SK-N-SH treated with all-trans-retinoic acid at 6 μM for 48 hours (cell line): Measurements from ENCODE around the gene RPL23.

Experiments
- ATAC-seq: fragments of 200-7000 bp; cut with Tn5 transposase; 3 replicates; pipeline ENCODE4 v1.9.1; 2020; ENCODE audit warnings: mild to moderate bottlenecking, moderate library complexity
- ARNTL ChIP-seq: fragments of 450-650 bp; formaldehyde crosslinking; IDR thresholded peaks from 2 replicates; pipeline ENCODE4 v1.5.0; 2020; ENCODE audit warnings: low read depth, mild to moderate bottlenecking, moderate library complexity, borderline replicate concordance
- BACH2 ChIP-seq: fragments of 250-450 bp; sonication (Bioruptor Pico); IDR thresholded peaks from 2 replicates; pipeline ENCODE4 v1.9.0; 2021; ENCODE audit warnings: mild to moderate bottlenecking, borderline replicate concordance
- CSDC2 ChIP-seq: fragments of 250-450 bp; sonication (Bioruptor Pico); IDR thresholded peaks from 2 replicates; pipeline ENCODE4 v1.5.0; 2020; ENCODE audit warnings: mild to moderate bottlenecking, moderate library complexity
- ESRRG ChIP-seq: fragments of 250-450 bp; sonication (Bioruptor Pico); IDR thresholded peaks from 2 replicates; pipeline ENCODE4 v1.6.1; 2021; ENCODE audit warnings: mild to moderate bottlenecking
- GLIS3 ChIP-seq: fragments of 250-450 bp; sonication (Bioruptor Pico); IDR thresholded peaks from 2 replicates; pipeline ENCODE4 v1.5.0; 2020; ENCODE audit warnings: mild to moderate bottlenecking, moderate library complexity
- ISL1 ChIP-seq: fragments of 250-450 bp; sonication (Bioruptor Pico); IDR thresholded peaks from 2 replicates; pipeline ENCODE4 v2.1.2; 2022; ENCODE audit warnings: mild to moderate bottlenecking, moderate library complexity
- OSR1 ChIP-seq: fragments of 250-450 bp; sonication (Bioruptor Pico); IDR thresholded peaks from 2 replicates; pipeline ENCODE4 v1.8.0; 2022; ENCODE audit warnings: moderate library complexity, mild to moderate bottlenecking, inconsistent platforms
- PPARA ChIP-seq: fragments of 250-450 bp; sonication (Bioruptor Pico); IDR thresholded peaks from 2 replicates; pipeline ENCODE4 v1.5.0; 2020; ENCODE audit warnings: mild to moderate bottlenecking, borderline replicate concordance
- RARB ChIP-seq: fragments of 250-450 bp; sonication (Bioruptor Pico); IDR thresholded peaks from 2 replicates; pipeline ENCODE4 v1.8.0; 2021; ENCODE audit warnings: mild to moderate bottlenecking, moderate library complexity
- TOX ChIP-seq: fragments of 250-450 bp; sonication (Bioruptor Pico); IDR thresholded peaks from 2 replicates; pipeline ENCODE4 v1.8.0; 2021; ENCODE audit warnings: mild to moderate bottlenecking, moderate library complexity, borderline replicate concordance
- ZC3H10 ChIP-seq: fragments of 250-450 bp; sonication (Bioruptor Pico); IDR thresholded peaks from 2 replicates; pipeline ENCODE4 v1.5.1; 2021; ENCODE audit warnings: mild to moderate bottlenecking, moderate library complexity
- ZFP3 ChIP-seq: fragments of 250-450 bp; sonication (Bioruptor Pico); IDR thresholded peaks from 2 replicates; pipeline ENCODE4 v1.5.0; 2020; ENCODE audit warnings: mild to moderate bottlenecking, moderate library complexity
- ZFP30 ChIP-seq: fragments of 450-650 bp; formaldehyde crosslinking; IDR thresholded peaks from 2 replicates; pipeline ENCODE4 v1.5.0; 2022; ENCODE audit warnings: mild to moderate bottlenecking, moderate library complexity
- ZNF565 ChIP-seq: fragments of 450-650 bp; formaldehyde crosslinking; conservative IDR thresholded peaks from 2 replicates; pipeline ENCODE4 v1.5.0; 2020; ENCODE audit warnings: low read depth, mild to moderate bottlenecking, moderate library complexity
- ZNF70 ChIP-seq: fragments of 450-650 bp; formaldehyde crosslinking; IDR thresholded peaks from 2 replicates; pipeline ENCODE4 v1.5.0; 2020; ENCODE audit warnings: mild to moderate bottlenecking, moderate library complexity
- ZNF8 ChIP-seq: fragments of 450-650 bp; formaldehyde crosslinking; IDR thresholded peaks from 2 replicates; pipeline ENCODE4 v1.5.0; 2020; ENCODE audit warnings: mild to moderate bottlenecking, moderate library complexity
- TF ChIP-seq, protein P1 (sequence below): fragments of 250-450 bp; sonication (Bioruptor Pico); IDR thresholded peaks from 2 replicates; pipeline ENCODE4 v1.8.0; 2020; ENCODE audit warnings: mild to moderate bottlenecking, moderate library complexity, borderline replicate concordance
- TF ChIP-seq, protein P2 (sequence below): fragments of 250-450 bp; sonication (Bioruptor Pico); IDR thresholded peaks from 2 replicates; pipeline ENCODE4 v1.5.1; 2021; ENCODE audit warnings: mild to moderate bottlenecking, moderate library complexity
- TF ChIP-seq, protein P3 (sequence below): fragments of 250-450 bp; sonication (Bioruptor Pico); IDR thresholded peaks from 2 replicates; pipeline ENCODE4 v1.5.0; 2020; ENCODE audit warnings: mild to moderate bottlenecking, moderate library complexity

The RPL23 gene

DNA sequence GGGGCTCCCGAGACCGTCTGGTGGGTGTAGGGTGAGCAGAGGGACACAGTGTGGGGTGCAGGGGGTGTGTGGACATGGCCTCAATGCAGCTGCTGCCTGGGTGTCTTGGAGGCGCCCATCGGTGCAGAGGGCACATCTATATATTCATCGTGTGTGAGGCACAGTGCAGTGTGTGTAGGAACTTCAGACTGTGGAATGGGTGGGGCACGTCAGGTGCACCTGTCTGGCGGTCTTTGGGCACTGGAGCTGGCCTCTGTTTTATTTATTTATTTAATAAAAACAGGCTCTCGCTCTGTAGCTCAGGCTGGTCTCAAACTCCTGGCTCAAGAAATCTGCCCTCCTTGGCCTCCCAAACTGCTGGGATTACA, 33.1 kb upstream of the RPL23 start:
- no peak for ATAC-seq
- TF ChIP-seq RARB (CRISPR knock-in tag) = no peak
- TF ChIP-seq CSDC2 (CRISPR knock-in tag) = no peak
- TF ChIP-seq, protein P1, sequence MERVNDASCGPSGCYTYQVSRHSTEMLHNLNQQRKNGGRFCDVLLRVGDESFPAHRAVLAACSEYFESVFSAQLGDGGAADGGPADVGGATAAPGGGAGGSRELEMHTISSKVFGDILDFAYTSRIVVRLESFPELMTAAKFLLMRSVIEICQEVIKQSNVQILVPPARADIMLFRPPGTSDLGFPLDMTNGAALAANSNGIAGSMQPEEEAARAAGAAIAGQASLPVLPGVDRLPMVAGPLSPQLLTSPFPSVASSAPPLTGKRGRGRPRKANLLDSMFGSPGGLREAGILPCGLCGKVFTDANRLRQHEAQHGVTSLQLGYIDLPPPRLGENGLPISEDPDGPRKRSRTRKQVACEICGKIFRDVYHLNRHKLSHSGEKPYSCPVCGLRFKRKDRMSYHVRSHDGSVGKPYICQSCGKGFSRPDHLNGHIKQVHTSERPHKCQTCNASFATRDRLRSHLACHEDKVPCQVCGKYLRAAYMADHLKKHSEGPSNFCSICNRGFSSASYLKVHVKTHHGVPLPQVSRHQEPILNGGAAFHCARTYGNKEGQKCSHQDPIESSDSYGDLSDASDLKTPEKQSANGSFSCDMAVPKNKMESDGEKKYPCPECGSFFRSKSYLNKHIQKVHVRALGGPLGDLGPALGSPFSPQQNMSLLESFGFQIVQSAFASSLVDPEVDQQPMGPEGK = no peak
- TF ChIP-seq, protein P2, sequence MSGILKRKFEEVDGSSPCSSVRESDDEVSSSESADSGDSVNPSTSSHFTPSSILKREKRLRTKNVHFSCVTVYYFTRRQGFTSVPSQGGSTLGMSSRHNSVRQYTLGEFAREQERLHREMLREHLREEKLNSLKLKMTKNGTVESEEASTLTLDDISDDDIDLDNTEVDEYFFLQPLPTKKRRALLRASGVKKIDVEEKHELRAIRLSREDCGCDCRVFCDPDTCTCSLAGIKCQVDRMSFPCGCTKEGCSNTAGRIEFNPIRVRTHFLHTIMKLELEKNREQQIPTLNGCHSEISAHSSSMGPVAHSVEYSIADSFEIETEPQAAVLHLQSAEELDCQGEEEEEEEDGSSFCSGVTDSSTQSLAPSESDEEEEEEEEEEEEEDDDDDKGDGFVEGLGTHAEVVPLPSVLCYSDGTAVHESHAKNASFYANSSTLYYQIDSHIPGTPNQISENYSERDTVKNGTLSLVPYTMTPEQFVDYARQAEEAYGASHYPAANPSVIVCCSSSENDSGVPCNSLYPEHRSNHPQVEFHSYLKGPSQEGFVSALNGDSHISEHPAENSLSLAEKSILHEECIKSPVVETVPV (CRISPR knock-in tag) = no peak
- TF ChIP-seq ARNTL (CRISPR knock-in tag) = no peak
- no peak for TF ChIP-seq ZFP3
- TF ChIP-seq OSR1 = no peak
- no peak for TF ChIP-seq ZC3H10 (CRISPR knock-in tag)

DNA sequence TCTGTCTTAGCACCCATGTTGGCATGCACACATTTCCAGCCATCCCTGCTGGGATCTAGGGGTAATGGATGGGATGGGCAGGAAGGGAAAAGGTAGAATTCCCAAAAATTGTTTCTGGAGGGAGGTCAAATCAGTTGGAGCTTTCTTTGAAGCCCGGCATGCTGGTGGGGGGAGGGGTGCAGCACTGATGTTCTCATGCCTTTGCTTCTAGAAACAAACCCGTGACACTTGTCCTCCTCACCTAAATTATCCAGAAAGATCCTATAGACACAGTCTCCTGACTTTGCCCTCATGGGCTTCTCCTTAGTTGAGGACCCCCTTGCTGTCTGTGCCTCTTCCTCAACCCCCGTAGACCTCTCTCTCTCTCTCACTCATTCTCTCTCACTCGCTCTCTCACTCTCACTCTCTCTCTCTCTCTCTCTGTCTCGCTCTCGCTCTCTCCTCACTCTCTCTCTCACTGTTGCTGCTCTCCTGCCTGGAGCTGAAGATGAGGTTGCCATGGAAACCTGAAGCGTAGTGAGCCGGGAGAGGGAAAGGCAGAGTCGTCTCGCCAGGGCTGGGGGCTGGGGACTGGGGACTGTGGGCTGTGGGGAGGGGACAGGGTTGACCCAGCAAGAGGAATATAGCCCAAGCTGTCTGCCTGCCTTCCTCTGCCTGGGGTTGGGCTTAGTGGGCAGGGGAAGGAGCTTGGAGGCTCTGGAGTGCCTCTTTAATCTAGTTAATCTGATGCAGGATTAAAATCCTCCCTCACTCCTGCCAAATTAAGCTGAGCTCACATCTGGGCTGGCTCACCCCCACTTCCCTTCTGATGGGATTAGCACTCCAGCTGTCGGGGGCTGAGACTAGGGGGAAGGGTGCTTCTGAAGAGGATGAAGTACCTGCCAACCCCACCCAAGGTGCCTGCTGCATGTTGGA, 32.5 kb upstream of the RPL23 start:
- no peak for TF ChIP-seq TOX (CRISPR knock-in tag)
- TF ChIP-seq, protein P3, sequence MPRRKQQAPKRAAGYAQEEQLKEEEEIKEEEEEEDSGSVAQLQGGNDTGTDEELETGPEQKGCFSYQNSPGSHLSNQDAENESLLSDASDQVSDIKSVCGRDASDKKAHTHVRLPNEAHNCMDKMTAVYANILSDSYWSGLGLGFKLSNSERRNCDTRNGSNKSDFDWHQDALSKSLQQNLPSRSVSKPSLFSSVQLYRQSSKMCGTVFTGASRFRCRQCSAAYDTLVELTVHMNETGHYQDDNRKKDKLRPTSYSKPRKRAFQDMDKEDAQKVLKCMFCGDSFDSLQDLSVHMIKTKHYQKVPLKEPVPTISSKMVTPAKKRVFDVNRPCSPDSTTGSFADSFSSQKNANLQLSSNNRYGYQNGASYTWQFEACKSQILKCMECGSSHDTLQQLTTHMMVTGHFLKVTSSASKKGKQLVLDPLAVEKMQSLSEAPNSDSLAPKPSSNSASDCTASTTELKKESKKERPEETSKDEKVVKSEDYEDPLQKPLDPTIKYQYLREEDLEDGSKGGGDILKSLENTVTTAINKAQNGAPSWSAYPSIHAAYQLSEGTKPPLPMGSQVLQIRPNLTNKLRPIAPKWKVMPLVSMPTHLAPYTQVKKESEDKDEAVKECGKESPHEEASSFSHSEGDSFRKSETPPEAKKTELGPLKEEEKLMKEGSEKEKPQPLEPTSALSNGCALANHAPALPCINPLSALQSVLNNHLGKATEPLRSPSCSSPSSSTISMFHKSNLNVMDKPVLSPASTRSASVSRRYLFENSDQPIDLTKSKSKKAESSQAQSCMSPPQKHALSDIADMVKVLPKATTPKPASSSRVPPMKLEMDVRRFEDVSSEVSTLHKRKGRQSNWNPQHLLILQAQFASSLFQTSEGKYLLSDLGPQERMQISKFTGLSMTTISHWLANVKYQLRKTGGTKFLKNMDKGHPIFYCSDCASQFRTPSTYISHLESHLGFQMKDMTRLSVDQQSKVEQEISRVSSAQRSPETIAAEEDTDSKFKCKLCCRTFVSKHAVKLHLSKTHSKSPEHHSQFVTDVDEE (CRISPR knock-in tag) = no peak
- TF ChIP-seq BACH2 (CRISPR knock-in tag) = no peak
- TF ChIP-seq ESRRG (CRISPR knock-in tag) = no peak
- no peak for TF ChIP-seq ZC3H10 (CRISPR knock-in tag)
- no peak for TF ChIP-seq ISL1 (CRISPR knock-in tag)
- no peak for TF ChIP-seq GLIS3
- no peak for TF ChIP-seq ZFP30 (CRISPR knock-in tag)
- TF ChIP-seq CSDC2 (CRISPR knock-in tag) = no peak
- no peak for ATAC-seq

DNA sequence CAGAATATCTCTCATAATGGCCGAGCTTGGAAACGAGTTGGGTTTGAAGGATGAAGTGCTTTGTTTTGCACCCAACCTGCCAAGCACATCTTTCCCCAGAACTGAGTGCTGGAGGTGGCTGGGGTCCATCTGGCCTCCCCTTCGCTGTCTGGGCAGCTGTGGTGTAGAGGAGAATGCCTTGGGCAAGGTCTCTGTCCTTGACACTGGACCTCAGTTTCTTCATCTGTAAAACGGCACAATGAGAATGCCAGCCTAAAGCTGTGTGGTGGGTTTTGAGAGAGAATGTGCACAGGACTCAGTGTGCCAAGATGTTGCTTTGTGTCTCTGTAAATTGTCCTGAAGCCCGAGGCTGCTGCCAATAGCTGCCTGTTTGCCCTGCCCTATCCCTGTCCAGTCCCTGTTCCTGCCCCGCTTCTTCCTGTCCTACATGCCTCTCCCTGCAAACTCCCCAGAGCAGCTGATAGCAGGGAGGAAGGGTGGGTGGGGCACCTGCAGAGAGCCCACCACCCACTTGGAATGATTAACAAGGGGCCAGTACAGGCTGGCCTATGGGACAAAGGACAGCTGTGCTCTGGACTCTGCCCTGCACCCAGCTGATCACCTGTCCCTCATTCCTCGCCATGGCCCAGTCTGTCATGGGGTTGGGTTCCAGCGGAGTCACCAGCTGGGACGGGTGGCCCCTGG, 31.7 kb upstream of the RPL23 start:
- TF ChIP-seq ZFP3 (no peak), CSDC2 (CRISPR knock-in tag) (no peak)
- ATAC-seq = no peak

DNA sequence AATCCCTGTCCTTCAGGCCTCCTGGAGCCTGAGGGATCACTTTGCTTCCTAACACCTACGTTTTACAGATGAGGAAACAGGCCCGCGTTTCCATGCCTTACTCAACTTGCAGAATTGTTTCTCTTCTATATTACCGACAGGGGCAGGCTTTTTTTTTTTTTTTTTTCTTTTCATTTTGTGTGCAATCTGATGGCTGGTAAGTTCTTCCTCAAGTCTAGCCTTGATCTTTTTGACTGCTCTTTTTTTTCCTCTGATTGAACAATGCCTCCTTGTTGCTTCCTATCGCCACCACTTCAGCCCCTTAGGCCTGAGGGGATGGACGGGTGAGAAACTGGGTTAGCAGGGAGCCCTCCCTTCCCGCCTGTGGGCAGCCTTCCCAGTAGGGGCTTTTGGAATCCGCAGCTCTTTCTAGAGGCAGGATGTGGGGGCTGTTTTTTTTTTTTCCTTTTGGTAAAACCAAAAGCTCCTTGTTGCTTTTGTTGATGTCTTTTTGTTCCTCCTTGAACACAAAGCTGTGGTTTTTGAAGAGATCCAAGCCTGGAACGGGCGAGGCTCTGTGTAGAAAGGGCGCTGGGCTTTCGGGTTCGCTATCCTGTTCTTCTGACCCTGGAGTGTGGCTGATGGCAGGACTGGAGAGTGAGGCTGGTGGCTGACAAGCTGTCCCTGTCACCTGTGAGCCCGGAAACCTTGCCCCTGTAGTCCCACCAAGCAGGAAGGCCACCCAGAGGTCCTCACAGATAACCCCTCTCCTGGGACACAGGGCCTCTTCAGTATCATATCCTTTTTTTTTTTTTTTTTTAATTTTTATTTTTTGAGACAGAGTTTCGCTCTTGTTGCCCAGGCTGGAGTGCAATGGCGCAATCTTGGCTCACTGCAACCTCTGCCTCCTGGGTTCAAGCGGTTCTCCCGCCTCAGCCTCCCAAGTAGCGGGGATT, 30.3 kb upstream of the RPL23 start:
- no peak for TF ChIP-seq ARNTL (CRISPR knock-in tag)
- no peak for TF ChIP-seq ZC3H10 (CRISPR knock-in tag)
- TF ChIP-seq CSDC2 (CRISPR knock-in tag) = no peak
- no peak for TF ChIP-seq ZNF70 (CRISPR knock-in tag)
- no peak for TF ChIP-seq TOX (CRISPR knock-in tag)
- TF ChIP-seq ISL1 (CRISPR knock-in tag) = no peak
- TF ChIP-seq ZNF565 (CRISPR knock-in tag) = no peak
- no peak for TF ChIP-seq BACH2 (CRISPR knock-in tag)
- TF ChIP-seq, protein P1 = no peak
- no peak for TF ChIP-seq ZFP30 (CRISPR knock-in tag)
- TF ChIP-seq GLIS3 = no peak
- TF ChIP-seq PPARA (CRISPR knock-in tag) = no peak
- no peak for TF ChIP-seq RARB (CRISPR knock-in tag)
- TF ChIP-seq ZNF8 (CRISPR knock-in tag) = no peak
- ATAC-seq = no peak
